Ectodermal cell (in vitro differentiated cells): Measurements from ENCODE around the gene GPR137.
"Not testable (repeated sequence)": the region's sequence is repeated elsewhere in the genome, so short reads cannot be mapped to it uniquely, and the experiment has no call there.

Experiments
- H3K27ac ChIP-seq: 2 replicates; pipeline ENCODE4 v1.7.0; 2013; ENCODE audit warnings: mild to moderate bottlenecking, low read depth, low read length; ENCODE audit not compliant: insufficient read depth, poor library complexity, severe bottlenecking
- H3K27me3 ChIP-seq: 2 replicates; pipeline ENCODE4 v1.7.0; 2013; ENCODE audit warnings: mild to moderate bottlenecking, low read length; ENCODE audit not compliant: insufficient read depth, control insufficient read depth, poor library complexity, severe bottlenecking
- H3K36me3 ChIP-seq: one replicate; pipeline ENCODE4 v1.7.0; 2013; ENCODE audit warnings: low read length; ENCODE audit not compliant: control insufficient read depth, insufficient read depth
- H3K4me1 ChIP-seq: one replicate; pipeline ENCODE4 v1.7.0; 2013; ENCODE audit warnings: low read length; ENCODE audit not compliant: control insufficient read depth, insufficient read depth
- H3K4me3 ChIP-seq: 2 replicates; pipeline ENCODE4 v1.7.0; 2013; ENCODE audit warnings: low read depth, low read length, control low read depth; ENCODE audit not compliant: insufficient read depth
- H3K9me3 ChIP-seq: 2 replicates; pipeline ENCODE4 v1.7.0; 2013; ENCODE audit warnings: mild to moderate bottlenecking, low read length, moderate library complexity; ENCODE audit not compliant: control insufficient read depth
- WGBS, 2 experiments: methylation state at CpG; one replicate each; pipeline ENCODE4 v1.1.7; 2013; ENCODE audit warnings: missing lambda C conversion rate in 2 of 2; 5-methylcytosine and 5-hydroxymethylcytosine counted together

GPR137 gene

GRCh38 chr11:64321533-64321932, 35.9 kb downstream of the GPR137 start:
- Histone ChIP-seq H3K4me1 (peaks cover 5% of the 10 kb centered on the region), H3K9me3 (no peaks in the 10 kb centered on the region), H3K27ac (no peak overlapping the region), H3K27me3 (no peaks in the 10 kb centered on the region), H3K4me3 (no peak overlapping the region), H3K36me3 (no peaks in the 10 kb centered on the region)
- 96 to 97% methylated on average over 5 of the region's 5 CpGs for WGBS, 2 experiments

- Histone ChIP-seq H3K36me3 (no peaks in the 10 kb centered on the region), H3K27me3 (no peaks in the 10 kb centered on the region), H3K4me3 (no peak overlapping the region), H3K9me3 (no peaks in the 10 kb centered on the region), H3K4me1 (peaks cover 5% of the 10 kb centered on the region), H3K27ac (no peak overlapping the region)
- WGBS, 2 experiments, result 80 to 83% methylated on average over 7 of the region's 7 CpGs
Measured at GRCh38 chr11:64322925-64323260, 37.2 kb downstream of the GPR137 start.

GRCh38 chr11:64323373-64323772, 37.7 kb downstream of the GPR137 start:
- Histone ChIP-seq H3K27ac (no peak overlapping the region), H3K4me3 (no peak overlapping the region), H3K36me3 (no peaks in the 10 kb centered on the region), H3K27me3 (no peaks in the 10 kb centered on the region), H3K4me1 (peaks cover 5% of the 10 kb centered on the region), H3K9me3 (no peaks in the 10 kb centered on the region)
- 82 to 90% methylated on average over 5 of the region's 5 CpGs for WGBS, 2 experiments

- WGBS, 2 experiments, result 91% methylated on average over 4 of the region's 4 CpGs
- H3K36me3 ChIP-seq, H3K27ac ChIP-seq, H3K4me3 ChIP-seq, H3K27me3 ChIP-seq, H3K9me3 ChIP-seq, H3K4me1 ChIP-seq: not testable (repeated sequence)
Measured at GRCh38 chr11:64323984-64324383, 38.3 kb downstream of the GPR137 start.

GRCh38 chr11:64324692-64325469, 39.2 kb downstream of the GPR137 start:
- H3K4me3 ChIP-seq, result no peak overlapping the region
- 83 to 90% methylated on average over 8 to 10 of the region's 11 CpGs for WGBS, 2 experiments
- no peaks in the 10 kb centered on the region for H3K36me3 ChIP-seq
- no peaks in the 10 kb centered on the region for H3K9me3 ChIP-seq
- no peaks in the 10 kb centered on the region for H3K4me1 ChIP-seq
- no peak overlapping the region for H3K27ac ChIP-seq
- H3K27me3 ChIP-seq, result no peaks in the 10 kb centered on the region

- H3K27me3 ChIP-seq, result no peaks in the 10 kb centered on the region
- no peak overlapping the region for H3K4me3 ChIP-seq
- H3K4me1 ChIP-seq, result no peaks in the 10 kb centered on the region
- WGBS, 2 experiments, result 92 to 95% methylated on average over 2 of the region's 2 CpGs
- no peaks in the 10 kb centered on the region for H3K36me3 ChIP-seq
- H3K9me3 ChIP-seq, result no peaks in the 10 kb centered on the region
- H3K27ac ChIP-seq, result no peak overlapping the region
Measured at GRCh38 chr11:64327375-64327774, 41.7 kb downstream of the GPR137 start.

GRCh38 chr11:64327993-64328392, 42.3 kb downstream of the GPR137 start:
- WGBS, 2 experiments, result 88% methylated on average over 3 of the region's 3 CpGs
- Histone ChIP-seq H3K27ac (no peak overlapping the region), H3K4me3 (no peak overlapping the region)

GRCh38 chr11:64330888-64331287, 45.2 kb downstream of the GPR137 start:
- no peak overlapping the region for H3K4me3 ChIP-seq
- H3K4me1 ChIP-seq, result no peaks in the 10 kb centered on the region
- no peaks in the 10 kb centered on the region for H3K36me3 ChIP-seq
- 74 to 78% methylated on average over 11 of the region's 11 CpGs for WGBS, 2 experiments
- no peaks in the 10 kb centered on the region for H3K27me3 ChIP-seq
- H3K9me3 ChIP-seq, result no peaks in the 10 kb centered on the region
- no peak overlapping the region for H3K27ac ChIP-seq

More at GRCh38 chr11:64327993-64328392, 42.3 kb downstream of the GPR137 start:
- H3K9me3 ChIP-seq, result no peaks in the 10 kb centered on the region
- H3K27me3 ChIP-seq, result no peaks in the 10 kb centered on the region
- no peaks in the 10 kb centered on the region for H3K36me3 ChIP-seq
- no peaks in the 10 kb centered on the region for H3K4me1 ChIP-seq

GRCh38 chr11:64331569-64332371, 46.1 kb downstream of the GPR137 start:
- Histone ChIP-seq H3K4me1 (no peaks in the 10 kb centered on the region), H3K9me3 (no peaks in the 10 kb centered on the region), H3K27me3 (no peaks in the 10 kb centered on the region), H3K4me3 (no peak overlapping the region), H3K27ac (no peak overlapping the region), H3K36me3 (no peaks in the 10 kb centered on the region)
- 80 to 83% methylated on average over 20 of the region's 20 CpGs for WGBS, 2 experiments

GRCh38 chr11:64333556-64333955, 47.9 kb downstream of the GPR137 start:
- Histone ChIP-seq H3K27me3 (no peaks in the 10 kb centered on the region), H3K36me3 (no peaks in the 10 kb centered on the region), H3K27ac (no peak overlapping the region), H3K4me3 (no peak overlapping the region), H3K4me1 (no peaks in the 10 kb centered on the region), H3K9me3 (no peaks in the 10 kb centered on the region)
- WGBS, 2 experiments, result 95 to 96% methylated on average over 8 of the region's 8 CpGs
